GM12878 (cell line): ENCODE measurements around the gene PIP5KL1. TPM values are rescaled to one million over a fixed set of nuclear protein-coding genes. Genes with fewer than 3 reads are reported as not detected.

ENCODE experiments used
- E2F4 ChIP-seq: IDR thresholded peaks from 2 replicates; pipeline ENCODE4 v1.6.1; 2012; ENCODE audit warnings: low read depth, low read length, improper control_type of control experiment
- EZH2 ChIP-seq: IDR thresholded peaks from 2 replicates; pipeline ENCODE4 v1.6.1; 2012; ENCODE audit warnings: low read depth, mild to moderate bottlenecking, control low read depth, inconsistent platforms, low read length, borderline replicate concordance; ENCODE audit not compliant: control insufficient read depth
- KAT2A ChIP-seq: conservative IDR thresholded peaks from 2 replicates; pipeline ENCODE4 v1.6.1; 2011; ENCODE audit warnings: low read depth, low read length; ENCODE audit not compliant: control insufficient read depth
- LARP7 ChIP-seq: fragments of 450-650 bp; IDR thresholded peaks from 2 replicates; pipeline ENCODE4 v1.6.1; 2017; ENCODE audit warnings: mild to moderate bottlenecking
- MAX ChIP-seq: IDR thresholded peaks from 2 replicates; pipeline ENCODE4 v1.6.1; 2012; ENCODE audit warnings: low read depth, low read length, improper control_type of control experiment
- MTA3 ChIP-seq: IDR thresholded peaks from 2 replicates; pipeline ENCODE4 v1.6.1; 2012; ENCODE audit warnings: low read length, inconsistent platforms, borderline replicate concordance
- NFYB ChIP-seq: IDR thresholded peaks from 2 replicates; pipeline ENCODE4 v1.6.1; 2011; ENCODE audit warnings: low read depth, mild to moderate bottlenecking, low read length, improper control_type of control experiment, moderate library complexity; ENCODE audit not compliant: insufficient read depth
- NKRF ChIP-seq: fragments of 450-650 bp; conservative IDR thresholded peaks from 2 replicates; pipeline ENCODE4 v1.6.1; 2017; ENCODE audit warnings: mild to moderate bottlenecking, moderate library complexity
- USF2 ChIP-seq: IDR thresholded peaks from 2 replicates; pipeline ENCODE4 v1.6.1; 2011; ENCODE audit warnings: low read depth, low read length, improper control_type of control experiment, borderline replicate concordance
- polyA plus RNA-seq, 11 experiments: library from polyadenylated mRNA; depleted of rRNA in 4 of 11; unstranded in 6 of 11; stranded (reverse) in 5 of 11; fragments of >200 nt; fragmentation: Nextera tagmentation in 4 of 11; fragmentation: Illumina TruSeq in 1 of 11; extraction: Ambion mirVana in 4 of 11; extraction: Trizol in 1 of 11; gene quantifications; 1 replicate in 1 of 11; 2 replicates in 10 of 11; pipeline versions ENCODE4 v1.2.1 to v1.2.3, GENCODE V29; 2011 to 2016; ENCODE audit warnings: inconsistent platforms in 2 of 11, missing spikeins in 2 of 11, low read depth in 1 of 11
- total RNA-seq, 4 experiments: library from RNA; depleted of rRNA in 3 of 4; stranded (reverse); fragments of >200 nt in 3 of 4; fragmentation: Illumina TruSeq in 1 of 4; extraction: Trizol in 1 of 4; gene quantifications; 2 replicates each; pipeline versions ENCODE4 v1.2.1 to v1.2.3, GENCODE V29; 2013 to 2021

Gene PIP5KL1
- total and polyA plus RNA-seq, 10 of the 15 experiments (the other 5 are each of a cell fraction or from before 2014, with no cell fraction given), result 0.04 to 0.67 (median 0.43) TPM; not detected in 2

GRCh38 chr9:127961155-127961490, 30.5 kb upstream of the PIP5KL1 start (continued):
- TF ChIP-seq USF2 (no peak), KAT2A (no peak), E2F4 (no peak), MTA3 (no peak), LARP7 (no peak), NFYB (no peak), MAX (no peak), NKRF (no peak), EZH2 (no peak)
